GM19397 (cell line): ENCODE data around the gene PPT1.

Experiments used
- ATAC-seq: cut with Tn5 transposase; IDR thresholded peaks from one replicate; pipeline ENCODE4 v1.9.1; 2021; ENCODE audit warnings: mild to moderate bottlenecking, moderate library complexity; ENCODE audit not compliant: unreplicated experiment

PPT1 gene

GRCh38 chr1:40096977-40097782, at the start of gene PPT1:
Gene PPT1, minus strand, starts transcription at chr1:40097252. Its CDS starts 14 bp downstream, at chr1:40097238.
- ATAC-seq, result peak; percentile 82

- no peak for ATAC-seq
These were observed 47.0 kb upstream of the PPT1 start for GRCh38 chr1:40143891-40144575.

GRCh38 chr1:40141878-40142535, 45.0 kb upstream of the PPT1 start:
- no peak for ATAC-seq

- ATAC-seq, result no peak
These were observed 43.3 kb upstream of the PPT1 start for GRCh38 chr1:40140211-40140973.

- ATAC-seq, result no peak
These were observed 36.8 kb upstream of the PPT1 start for GRCh38 chr1:40133839-40134238.

- ATAC-seq, result no peak
These were observed 36.2 kb upstream of the PPT1 start for GRCh38 chr1:40133312-40133665.

GRCh38 chr1:40132383-40133311, 35.6 kb upstream of the PPT1 start:
- ATAC-seq, result no peak

- ATAC-seq, result no peak
These were observed 33.8 kb upstream of the PPT1 start for GRCh38 chr1:40130892-40131291.

GRCh38 chr1:40122855-40123254, 25.8 kb upstream of the PPT1 start:
- ATAC-seq, result no peak

- no peak for ATAC-seq
These were observed 23.1 kb upstream of the PPT1 start for GRCh38 chr1:40120128-40120527.

- no peak for ATAC-seq
These were observed 17.3 kb upstream of the PPT1 start for GRCh38 chr1:40114400-40114799.

GRCh38 chr1:40110389-40110788, 13.3 kb upstream of the PPT1 start:
- no peak for ATAC-seq

- no peak for ATAC-seq
These were observed 10.4 kb upstream of the PPT1 start for GRCh38 chr1:40107290-40107959.

GRCh38 chr1:40105028-40105427, 8.0 kb upstream of the PPT1 start:
- ATAC-seq, result no peak

GRCh38 chr1:40102896-40103295, 5.8 kb upstream of the PPT1 start:
- no peak for ATAC-seq

- ATAC-seq, result no peak
These were observed 5.0 kb upstream of the PPT1 start for GRCh38 chr1:40102038-40102437.

- peak; percentile 16 for ATAC-seq
These were observed 441 bp downstream of the PPT1 start for GRCh38 chr1:40096646-40096976.

GRCh38 chr1:40095806-40096205, 1.2 kb downstream of the PPT1 start:
- ATAC-seq, result no peak

GRCh38 chr1:40094466-40095110, 2.5 kb downstream of the PPT1 start:
- no peak for ATAC-seq
